WTC11 (cell line): ENCODE data around the gene DEXI. TPM values are rescaled to one million over a fixed set of nuclear protein-coding genes. Genes with fewer than 3 reads are reported as not detected.

ENCODE experiments used
- ATAC-seq: fragments of 200-7000 bp; cut with Tn5 transposase; 2 replicates; pipeline ENCODE4 v1.10.0; 2021; ENCODE audit warnings: mild to moderate bottlenecking, moderate library complexity
- CTCF ChIA-PET: fragments of 300-600 bp; sonication (Branson Sonifier 250); formaldehyde crosslinking; loops from one replicate; lab custom pipeline; 2021; ENCODE audit warnings: antibody characterized with exemption; lab: Charles Lee
- POLR2A ChIA-PET: fragments of 350-600 bp; sonication (Branson Sonifier 250); formaldehyde crosslinking; loops from one replicate; lab custom pipeline; 2021; ENCODE audit warnings: antibody characterized with exemption; lab: Charles Lee
- DNase-seq: peaks from one replicate; pipeline ENCODE4 v3.0.0; 2021; ENCODE audit warnings: low spot score
- H3K27ac Mint-ChIP-seq: 2 replicates; pipeline ENCODE4 v1.8.0; 2021; ENCODE audit warnings: mixed read lengths
- H3K27me3 Mint-ChIP-seq: 2 replicates; pipeline ENCODE4 v1.8.0; 2021; ENCODE audit warnings: low read depth, mild to moderate bottlenecking, moderate library complexity, mixed read lengths
- H3K36me3 Mint-ChIP-seq: 2 replicates; pipeline ENCODE4 v1.8.0; 2021; ENCODE audit warnings: mixed read lengths
- H3K4me1 Mint-ChIP-seq: 2 replicates; pipeline ENCODE4 v1.8.0; 2022; ENCODE audit warnings: mixed read lengths
- H3K4me3 Mint-ChIP-seq: 2 replicates; pipeline ENCODE4 v1.8.0; 2021; ENCODE audit warnings: mild to moderate bottlenecking, moderate library complexity, mixed read lengths
- H3K9me3 Mint-ChIP-seq: 2 replicates; pipeline ENCODE4 v1.8.0; 2021; ENCODE audit warnings: mixed read lengths
- ATF1 ChIP-seq: sonication (generic); formaldehyde crosslinking; IDR thresholded peaks from 2 replicates; pipeline ENCODE4 v1.8.1; 2023; ENCODE audit warnings: mild to moderate bottlenecking, moderate library complexity, missing genetic modification reagents
- ATF3 ChIP-seq: sonication (generic); formaldehyde crosslinking; conservative IDR thresholded peaks from 2 replicates; pipeline ENCODE4 v1.8.1; 2022; ENCODE audit warnings: mild to moderate bottlenecking, missing genetic modification reagents
- HMGXB4 ChIP-seq: sonication (generic); formaldehyde crosslinking; IDR thresholded peaks from 2 replicates; pipeline ENCODE4 v1.8.1; 2023; ENCODE audit warnings: mild to moderate bottlenecking, moderate library complexity, missing genetic modification reagents
- KAT7 ChIP-seq: sonication (generic); formaldehyde crosslinking; IDR thresholded peaks from 2 replicates; pipeline ENCODE4 v1.8.1; 2023; ENCODE audit warnings: missing genetic modification reagents, mild to moderate bottlenecking, borderline replicate concordance
- MLX ChIP-seq: sonication (generic); formaldehyde crosslinking; IDR thresholded peaks from 2 replicates; pipeline ENCODE4 v1.8.1; 2023; ENCODE audit warnings: mild to moderate bottlenecking, missing genetic modification reagents, moderate library complexity
- OVOL2 ChIP-seq: fragments of 250-450 bp; sonication (Bioruptor Pico); IDR thresholded peaks from 2 replicates; pipeline ENCODE4 v1.9.0; 2021; ENCODE audit warnings: mild to moderate bottlenecking, borderline replicate concordance
- PRDM15 ChIP-seq: sonication (generic); formaldehyde crosslinking; IDR thresholded peaks from 2 replicates; pipeline ENCODE4 v1.8.0; 2022; ENCODE audit warnings: missing genetic modification reagents
- PREB ChIP-seq: sonication (generic); formaldehyde crosslinking; IDR thresholded peaks from 2 replicates; pipeline ENCODE4 v1.8.1; 2022; ENCODE audit warnings: mild to moderate bottlenecking, missing genetic modification reagents, moderate library complexity, borderline replicate concordance
- PRRX2 ChIP-seq: fragments of 250-450 bp; sonication (Bioruptor Pico); IDR thresholded peaks from 2 replicates; pipeline ENCODE4 v1.8.0; 2021; ENCODE audit warnings: mild to moderate bottlenecking
- SMAD3 ChIP-seq: sonication (generic); formaldehyde crosslinking; IDR thresholded peaks from 2 replicates; pipeline ENCODE4 v1.8.0; 2022; ENCODE audit warnings: missing genetic modification reagents, mild to moderate bottlenecking, borderline replicate concordance
- SP1 ChIP-seq: sonication (generic); formaldehyde crosslinking; conservative IDR thresholded peaks from 2 replicates; pipeline ENCODE4 v1.8.1; 2022; ENCODE audit warnings: missing genetic modification reagents
- TCF7 ChIP-seq: sonication (generic); formaldehyde crosslinking; IDR thresholded peaks from 2 replicates; pipeline ENCODE4 v1.8.0; 2022; ENCODE audit warnings: mild to moderate bottlenecking, low read depth, missing genetic modification reagents, moderate library complexity
- TEAD4 ChIP-seq: sonication (generic); formaldehyde crosslinking; IDR thresholded peaks from 2 replicates; pipeline ENCODE4 v1.8.0; 2022; ENCODE audit warnings: mild to moderate bottlenecking, missing genetic modification reagents
- ZMAT4 ChIP-seq: fragments of 250-450 bp; sonication (Bioruptor Pico); IDR thresholded peaks from 2 replicates; pipeline ENCODE4 v1.9.0; 2021; ENCODE audit warnings: mild to moderate bottlenecking
- ZNF121 ChIP-seq: sonication (generic); formaldehyde crosslinking; IDR thresholded peaks from 2 replicates; pipeline ENCODE4 v1.8.0; 2023; ENCODE audit warnings: missing genetic modification reagents
- ZNF138 ChIP-seq: sonication (generic); formaldehyde crosslinking; conservative IDR thresholded peaks from 2 replicates; pipeline ENCODE4 v1.8.1; 2022; ENCODE audit warnings: mild to moderate bottlenecking, moderate library complexity, missing genetic modification reagents
- ZNF263 ChIP-seq: sonication (generic); formaldehyde crosslinking; IDR thresholded peaks from 2 replicates; pipeline ENCODE4 v1.8.1; 2022; ENCODE audit warnings: low read depth, mild to moderate bottlenecking, moderate library complexity, missing genetic modification reagents
- ZNF532 ChIP-seq: fragments of 250-450 bp; sonication (Bioruptor Pico); IDR thresholded peaks from 2 replicates; pipeline ENCODE4 v1.9.0; 2021; ENCODE audit warnings: mild to moderate bottlenecking, borderline replicate concordance
- total RNA-seq: library from RNA; stranded (reverse); gene quantifications from 3 replicates; pipeline ENCODE4 v1.2.3, GENCODE V29; 2021

DEXI gene
- total RNA-seq, 1 experiment from 2014 or later: 33.7 TPM

GRCh38 chr16:10902999-10903398, 39.3 kb downstream of the DEXI start:
- peaks cover 3% of the 10 kb centered on the region; the same call in 1 of the 2 replicates for H3K27me3 Mint-ChIP-seq
- ChIA-PET CTCF (interaction anchor here (1.1 kb wide), 1 partner anchor 16 kb away, joined by 4 read pairs; no protein-coding TSS in a partner anchor), POLR2A (no interaction called here)
- no peaks in the 10 kb centered on the region for H3K36me3 Mint-ChIP-seq
- no peaks in the 10 kb centered on the region for H3K4me1 Mint-ChIP-seq
- H3K9me3 Mint-ChIP-seq: peaks cover 7% of the 10 kb centered on the region
- no peak overlapping the region for H3K27ac Mint-ChIP-seq
- ATAC-seq: no peak
- DNase-seq: no peak
- H3K4me3 Mint-ChIP-seq: no peak overlapping the region
- TF ChIP-seq ZNF138 (no peak), PRDM15 (CRISPR knock-in tag) (no peak)

GRCh38 chr16:10897134-10897533, 45.1 kb downstream of the DEXI start:
- DNase-seq: no peak
- peaks cover 8% of the 10 kb centered on the region for H3K4me1 Mint-ChIP-seq
- TF ChIP-seq ZNF263 (CRISPR knock-in tag) (no peak), MLX (CRISPR knock-in tag) (no peak), SMAD3 (no peak), OVOL2 (CRISPR knock-in tag) (no peak), SP1 (CRISPR knock-in tag) (no peak), TCF7 (no peak), KAT7 (CRISPR knock-in tag) (no peak), ZNF532 (CRISPR knock-in tag) (no peak), ATF3 (no peak)
- TF ChIP-seq, all 79 proteins: peak for 0
- Mint-ChIP-seq H3K9me3 (no peaks in the 10 kb centered on the region), H3K4me3 (no peak overlapping the region), H3K27me3 (peaks cover 4% of the 10 kb centered on the region; the same call in 1 of the 2 replicates), H3K36me3 (no peaks in the 10 kb centered on the region), H3K27ac (no peak overlapping the region)
- POLR2A ChIA-PET: no interaction called here
- CTCF ChIA-PET: no interaction called here
- ATAC-seq: no peak

- Mint-ChIP-seq H3K4me1 (peaks cover 8% of the 10 kb centered on the region), H3K27ac (no peak overlapping the region), H3K4me3 (no peak overlapping the region), H3K9me3 (no peaks in the 10 kb centered on the region), H3K36me3 (no peaks in the 10 kb centered on the region), H3K27me3 (peaks cover 4% of the 10 kb centered on the region; the same call in 1 of the 2 replicates)
- POLR2A ChIA-PET: no interaction called here
- ATAC-seq (no peak), DNase-seq (no peak)
- CTCF ChIA-PET: no interaction called here
- TF ChIP-seq PRRX2 (CRISPR knock-in tag) (no peak), PREB (no peak), ATF1 (no peak), ZNF121 (CRISPR knock-in tag) (no peak), HMGXB4 (CRISPR knock-in tag) (no peak), ZMAT4 (CRISPR knock-in tag) (no peak), TEAD4 (CRISPR knock-in tag) (no peak)
Measured at GRCh38 chr16:10896723-10897122, 45.5 kb downstream of the DEXI start.
